Suprapubic skin (tissue), 3 donors: Measurements from ENCODE around the gene PPP1R26.

Experiments used
- EP300 ChIP-seq: sonication (generic); formaldehyde crosslinking; IDR thresholded peaks from one replicate; pipeline ENCODE4 v1.6.1; 2017; ENCODE audit warnings: antibody characterized with exemption
- POLR2A ChIP-seq, 2 donors: fragments of 450-650 bp; IDR thresholded peaks; one replicate each; pipeline ENCODE4 v1.6.1; 2017; ENCODE audit warnings: antibody characterized with exemption in 2 of 2, mild to moderate bottlenecking in 2 of 2, moderate library complexity in 2 of 2
- TF ChIP-seq, protein P1 (sequence below), 2 donors: fragments of 200-600 bp in 1 of 2; fragments of 450-650 bp in 1 of 2; sonication (generic) in 1 of 2; IDR thresholded peaks; one replicate each; pipeline ENCODE4 v1.5.1; 2016 to 2019; ENCODE audit warnings: antibody characterized with exemption in 2 of 2, mild to moderate bottlenecking in 1 of 2, moderate library complexity in 1 of 2

DNA sequence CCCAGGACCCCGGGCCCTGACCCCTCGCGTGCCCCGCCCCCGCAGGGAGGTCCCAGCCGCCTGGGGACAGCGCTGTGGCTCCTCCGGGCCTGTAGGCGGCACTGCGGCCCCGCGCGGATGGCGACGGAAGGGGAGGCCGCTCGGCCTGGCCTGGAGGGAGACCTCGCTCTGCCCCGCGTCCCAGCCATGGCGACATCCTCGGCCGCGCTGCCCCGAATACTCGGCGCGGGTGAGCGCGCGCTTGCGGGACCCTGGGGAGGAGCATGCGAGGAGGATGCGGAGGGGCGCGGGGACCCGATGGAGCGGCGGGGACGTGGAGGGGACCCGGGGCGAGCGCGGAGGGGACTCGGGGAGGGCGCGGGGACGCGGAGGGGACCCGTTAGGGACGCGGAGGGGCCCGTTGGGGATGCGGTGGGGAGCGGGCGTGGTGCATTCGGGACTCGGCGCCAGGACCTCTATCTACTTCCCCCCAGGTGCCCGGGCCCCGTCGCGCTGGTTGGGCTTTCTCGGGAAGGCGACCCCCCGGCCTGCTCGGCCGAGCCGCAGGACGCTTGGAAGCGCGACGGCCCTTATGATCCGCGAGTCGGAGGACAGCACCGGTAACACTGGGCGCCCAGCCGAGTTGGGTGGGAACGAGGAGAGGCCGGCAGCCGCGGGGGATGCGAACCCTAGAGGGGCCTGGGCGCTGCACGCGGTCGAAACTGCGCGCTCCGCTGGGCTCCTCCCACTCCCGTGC is 21.1 kb downstream of the PPP1R26 start, which contains the start of gene MRPS2:
- TF ChIP-seq, protein P1, sequence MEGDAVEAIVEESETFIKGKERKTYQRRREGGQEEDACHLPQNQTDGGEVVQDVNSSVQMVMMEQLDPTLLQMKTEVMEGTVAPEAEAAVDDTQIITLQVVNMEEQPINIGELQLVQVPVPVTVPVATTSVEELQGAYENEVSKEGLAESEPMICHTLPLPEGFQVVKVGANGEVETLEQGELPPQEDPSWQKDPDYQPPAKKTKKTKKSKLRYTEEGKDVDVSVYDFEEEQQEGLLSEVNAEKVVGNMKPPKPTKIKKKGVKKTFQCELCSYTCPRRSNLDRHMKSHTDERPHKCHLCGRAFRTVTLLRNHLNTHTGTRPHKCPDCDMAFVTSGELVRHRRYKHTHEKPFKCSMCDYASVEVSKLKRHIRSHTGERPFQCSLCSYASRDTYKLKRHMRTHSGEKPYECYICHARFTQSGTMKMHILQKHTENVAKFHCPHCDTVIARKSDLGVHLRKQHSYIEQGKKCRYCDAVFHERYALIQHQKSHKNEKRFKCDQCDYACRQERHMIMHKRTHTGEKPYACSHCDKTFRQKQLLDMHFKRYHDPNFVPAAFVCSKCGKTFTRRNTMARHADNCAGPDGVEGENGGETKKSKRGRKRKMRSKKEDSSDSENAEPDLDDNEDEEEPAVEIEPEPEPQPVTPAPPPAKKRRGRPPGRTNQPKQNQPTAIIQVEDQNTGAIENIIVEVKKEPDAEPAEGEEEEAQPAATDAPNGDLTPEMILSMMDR (IDR thresholded peaks at IDR 0.05), result peak; percentile 50 to 94
- TF ChIP-seq EP300 (no peak), POLR2A (IDR thresholded peaks at IDR 0.05) (peak in 1 of 2 donors; percentile 40)
